Duodenal mucosa (tissue), 2 donors: ENCODE results near the gene RNASEL.

ENCODE experiments used
- H3K27ac ChIP-seq: one replicate; pipeline ENCODE4 v1.7.0; 2013; ENCODE audit warnings: low read depth, low read length
- H3K27me3 ChIP-seq, 2 donors: one replicate each; pipeline ENCODE4 v1.7.0; 2013; ENCODE audit warnings: low read length in 2 of 2, control low read depth in 1 of 2; ENCODE audit not compliant: insufficient read depth in 2 of 2, control insufficient read depth in 1 of 2
- H3K36me3 ChIP-seq, 2 donors: one replicate each; pipeline ENCODE4 v1.7.0; 2013; ENCODE audit warnings: low read length in 2 of 2, control low read depth in 1 of 2; ENCODE audit not compliant: insufficient read depth in 2 of 2, control insufficient read depth in 1 of 2
- H3K4me1 ChIP-seq, 2 donors: one replicate each; pipeline ENCODE4 v1.7.0; 2013; ENCODE audit warnings: low read length in 2 of 2, control low read depth in 1 of 2; ENCODE audit not compliant: insufficient read depth in 2 of 2, control insufficient read depth in 1 of 2
- H3K4me3 ChIP-seq, 2 donors: one replicate each; pipeline ENCODE4 v1.7.0; 2013; ENCODE audit warnings: low read length in 2 of 2, low read depth in 1 of 2
- H3K9ac ChIP-seq, 2 donors: one replicate each; pipeline ENCODE4 v1.7.0; 2013; ENCODE audit warnings: low read length in 2 of 2, low read depth in 1 of 2
- H3K9me3 ChIP-seq, 2 donors: one replicate each; pipeline ENCODE4 v1.7.0; 2013; ENCODE audit warnings: low read length in 2 of 2, control low read depth in 1 of 2; ENCODE audit not compliant: control insufficient read depth in 1 of 2

Gene RNASEL

GRCh38 chr1:182587093-182587492 is 2.0 kb downstream of the RNASEL start:
- Histone ChIP-seq H3K27ac (no peak overlapping the region), H3K4me3 (no peak overlapping the region), H3K27me3 (no peaks in the 10 kb centered on the region), H3K9me3 (no peaks in the 10 kb centered on the region), H3K9ac (no peak overlapping the region), H3K4me1 (peaks cover 19 to 33% of the 10 kb centered on the region in 2 donors), H3K36me3 (peaks cover 16 to 19% of the 10 kb centered on the region in 2 donors)

- no peaks in the 10 kb centered on the region for H3K9me3 ChIP-seq
- peaks cover 19 to 33% of the 10 kb centered on the region in 2 donors for H3K4me1 ChIP-seq
- no peak overlapping the region for H3K4me3 ChIP-seq
- H3K36me3 ChIP-seq: peaks cover 21 to 23% of the 10 kb centered on the region in 2 donors
- no peak overlapping the region for H3K9ac ChIP-seq
- H3K27ac ChIP-seq: no peak overlapping the region
- no peaks in the 10 kb centered on the region for H3K27me3 ChIP-seq
Measured at GRCh38 chr1:182586380-182586779, 2.7 kb downstream of the RNASEL start.

- no peaks in the 10 kb centered on the region for H3K9me3 ChIP-seq
- H3K4me3 ChIP-seq: peak overlapping the region in 1 of 2 donors; percentile 5
- no peaks in the 10 kb centered on the region for H3K27me3 ChIP-seq
- no peak overlapping the region for H3K9ac ChIP-seq
- peaks cover 30 to 36% of the 10 kb centered on the region in 2 donors for H3K36me3 ChIP-seq
- H3K27ac ChIP-seq: no peak overlapping the region
- peaks cover 19 to 33% of the 10 kb centered on the region in 2 donors for H3K4me1 ChIP-seq
Measured at GRCh38 chr1:182584746-182585145, 4.3 kb downstream of the RNASEL start.

GRCh38 chr1:182580736-182581135 is 8.3 kb downstream of the RNASEL start:
- no peak overlapping the region for H3K9ac ChIP-seq
- no peak overlapping the region for H3K4me3 ChIP-seq
- H3K36me3 ChIP-seq: peaks cover 31 to 52% of the 10 kb centered on the region in 2 donors

GRCh38 chr1:182575540-182576149 is 13.4 kb downstream of the RNASEL start:
- Histone ChIP-seq H3K4me1 (peaks cover 4 to 9% of the 10 kb centered on the region in 2 donors), H3K9ac (no peak overlapping the region), H3K9me3 (no peaks in the 10 kb centered on the region), H3K27me3 (no peaks in the 10 kb centered on the region), H3K36me3 (peaks cover 32 to 48% of the 10 kb centered on the region in 2 donors), H3K27ac (no peak overlapping the region), H3K4me3 (peak overlapping the region in 1 of 2 donors; percentile 9)

More at GRCh38 chr1:182580736-182581135, 8.3 kb downstream of the RNASEL start:
- Histone ChIP-seq H3K9me3 (no peaks in the 10 kb centered on the region), H3K4me1 (peaks cover 10 to 19% of the 10 kb centered on the region in 2 donors), H3K27me3 (no peaks in the 10 kb centered on the region), H3K27ac (no peak overlapping the region)

GRCh38 chr1:182574156-182574555 is 14.9 kb downstream of the RNASEL start:
- H3K9me3 ChIP-seq: no peaks in the 10 kb centered on the region
- no peaks in the 10 kb centered on the region for H3K27me3 ChIP-seq

GRCh38 chr1:182570611-182570970 is 18.5 kb downstream of the RNASEL start:
- Histone ChIP-seq H3K27ac (no peak overlapping the region), H3K36me3 (peaks cover 13 to 21% of the 10 kb centered on the region in 2 donors), H3K4me1 (peaks cover under 1 to 7% of the 10 kb centered on the region in 2 donors), H3K4me3 (no peak overlapping the region), H3K9ac (no peak overlapping the region), H3K27me3 (no peaks in the 10 kb centered on the region), H3K9me3 (no peaks in the 10 kb centered on the region)

More at GRCh38 chr1:182574156-182574555, 14.9 kb downstream of the RNASEL start:
- H3K4me3 ChIP-seq: no peak overlapping the region
- no peak overlapping the region for H3K9ac ChIP-seq
- H3K4me1 ChIP-seq: peaks cover 4 to 9% of the 10 kb centered on the region in 2 donors
- peaks cover 23 to 33% of the 10 kb centered on the region in 2 donors for H3K36me3 ChIP-seq
- H3K27ac ChIP-seq: no peak overlapping the region

- no peak overlapping the region for H3K4me3 ChIP-seq
- no peaks in the 10 kb centered on the region for H3K27me3 ChIP-seq
- no peaks in the 10 kb centered on the region for H3K9me3 ChIP-seq
- no peak overlapping the region for H3K9ac ChIP-seq
- H3K27ac ChIP-seq: no peak overlapping the region
- peaks cover 8 to 17% of the 10 kb centered on the region in 2 donors for H3K36me3 ChIP-seq
- peaks cover 0 to 2% of the 10 kb centered on the region in 2 donors for H3K4me1 ChIP-seq
Measured at GRCh38 chr1:182569939-182570610, 19.0 kb downstream of the RNASEL start.

GRCh38 chr1:182568647-182569284 is 20.3 kb downstream of the RNASEL start:
- H3K27me3 ChIP-seq: no peaks in the 10 kb centered on the region
- H3K9ac ChIP-seq: no peak overlapping the region
- no peaks in the 10 kb centered on the region for H3K4me1 ChIP-seq
- H3K4me3 ChIP-seq: no peak overlapping the region
- peaks cover 0 to 8% of the 10 kb centered on the region in 2 donors for H3K36me3 ChIP-seq
- H3K9me3 ChIP-seq: no peaks in the 10 kb centered on the region
- no peak overlapping the region for H3K27ac ChIP-seq

GRCh38 chr1:182567629-182568028 is 21.4 kb downstream of the RNASEL start:
- Histone ChIP-seq H3K9me3 (no peaks in the 10 kb centered on the region), H3K9ac (no peak overlapping the region), H3K27ac (no peak overlapping the region), H3K27me3 (no peaks in the 10 kb centered on the region), H3K4me1 (no peaks in the 10 kb centered on the region), H3K4me3 (no peak overlapping the region), H3K36me3 (peaks cover 0 to under 1% of the 10 kb centered on the region in 2 donors)
